ENCODE data around the gene PTPRE.

The PTPRE gene

DNA sequence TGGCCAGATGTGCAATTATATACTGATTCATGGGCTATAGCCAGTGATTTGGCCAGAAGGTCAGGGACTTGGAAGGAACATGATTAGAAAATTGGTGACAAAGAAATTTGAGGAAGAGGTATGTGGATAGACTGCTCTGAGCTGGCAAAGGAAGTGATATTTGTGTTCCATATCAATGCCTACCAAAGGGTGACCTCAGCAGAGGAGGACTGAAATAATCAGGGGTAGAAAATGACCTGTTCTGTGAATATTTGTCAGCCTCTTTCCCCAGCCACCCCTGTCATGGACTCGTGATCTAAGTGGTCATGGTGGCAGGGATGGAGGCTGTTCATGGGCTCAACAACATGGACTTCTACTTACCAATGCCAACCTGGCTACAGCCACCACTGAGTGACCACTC, 47.0 kb downstream of the PTPRE start:
- no peak for DNase-seq (ENCODE audit: low read depth)

DNA sequence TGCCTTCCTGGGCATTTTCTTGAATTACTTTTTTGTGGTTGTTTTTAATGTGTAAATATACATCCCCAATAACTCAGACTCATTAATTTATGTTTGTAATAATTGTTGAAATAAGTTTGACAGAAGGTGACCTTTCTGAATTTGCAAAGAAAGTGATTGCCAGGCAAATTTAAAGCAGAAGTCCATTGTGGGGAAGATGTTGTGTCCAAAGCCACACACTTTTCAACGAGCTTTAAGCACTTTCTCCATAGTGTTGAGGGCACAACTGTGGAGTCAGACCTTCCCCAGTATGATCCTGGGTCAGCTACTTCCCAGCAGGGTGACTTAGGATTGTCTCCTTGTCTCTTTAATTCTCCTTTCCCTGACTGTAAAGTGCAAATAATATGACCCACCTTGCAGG, 52.5 kb downstream of the PTPRE start:
- no peak for DNase-seq (ENCODE audit: low read depth)

DNA sequence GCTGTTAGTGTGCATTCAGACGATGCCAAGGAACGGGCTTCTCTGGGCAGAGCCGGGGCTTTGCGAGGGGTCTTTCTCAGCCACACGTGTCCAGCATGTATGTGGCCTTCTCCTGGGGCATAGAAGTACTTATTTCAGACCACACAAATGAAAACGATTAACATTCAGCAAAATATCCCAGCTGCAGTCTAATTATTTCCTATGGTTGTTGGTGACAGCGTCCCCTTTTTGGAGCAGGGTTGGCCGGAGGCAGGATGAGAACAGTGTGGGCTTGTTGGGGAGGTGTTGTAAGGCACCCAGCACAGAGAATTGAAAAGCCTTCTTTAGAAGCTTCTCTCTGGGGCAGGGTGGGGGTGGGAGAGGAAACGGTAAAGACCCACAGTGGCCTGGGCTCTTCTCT, 54.2 kb downstream of the PTPRE start:
- DNase-seq (ENCODE audit: low read depth) = no peak

DNA sequence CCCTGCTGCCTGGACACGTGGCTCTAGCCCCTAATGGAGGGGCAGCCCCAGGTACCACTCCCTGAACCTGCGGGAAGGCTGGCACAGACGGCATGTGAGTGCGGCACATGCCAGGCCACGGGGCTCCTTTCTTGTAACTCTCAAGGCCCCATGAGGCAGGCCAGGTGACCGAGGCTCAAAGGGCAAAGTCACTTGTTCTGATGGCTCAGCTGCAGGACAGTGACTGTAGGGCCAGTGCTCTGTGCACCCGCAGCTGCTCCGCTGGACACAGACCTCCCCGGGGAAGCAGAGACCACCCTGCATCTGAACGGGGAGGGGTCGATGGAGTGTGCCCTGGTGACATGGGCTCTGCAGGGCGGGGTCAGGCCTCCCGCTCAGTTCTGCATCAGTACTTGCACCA, 55.3 kb downstream of the PTPRE start:
- DNase-seq (ENCODE audit: low read depth) = no peak

DNA sequence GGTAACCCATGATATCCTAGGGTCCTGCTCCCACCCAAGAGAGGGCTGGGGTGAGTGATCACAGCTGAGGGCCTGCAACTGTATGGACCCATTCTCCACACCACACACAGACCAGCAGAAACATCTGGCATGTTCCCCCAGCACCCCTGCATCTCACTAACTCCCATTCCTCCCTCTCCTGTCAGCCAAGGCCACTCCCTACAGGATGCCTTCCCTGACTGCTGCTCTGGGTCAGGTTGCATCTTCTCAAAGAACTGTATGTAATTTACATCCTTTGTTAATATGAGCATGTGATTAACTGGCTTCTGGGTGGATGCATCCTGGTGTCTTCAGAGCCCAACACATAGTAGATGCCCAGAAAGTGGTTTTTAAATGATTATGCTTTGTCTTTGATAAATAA, 56.2 kb downstream of the PTPRE start:
- no peak for DNase-seq (ENCODE audit: low read depth)

DNA sequence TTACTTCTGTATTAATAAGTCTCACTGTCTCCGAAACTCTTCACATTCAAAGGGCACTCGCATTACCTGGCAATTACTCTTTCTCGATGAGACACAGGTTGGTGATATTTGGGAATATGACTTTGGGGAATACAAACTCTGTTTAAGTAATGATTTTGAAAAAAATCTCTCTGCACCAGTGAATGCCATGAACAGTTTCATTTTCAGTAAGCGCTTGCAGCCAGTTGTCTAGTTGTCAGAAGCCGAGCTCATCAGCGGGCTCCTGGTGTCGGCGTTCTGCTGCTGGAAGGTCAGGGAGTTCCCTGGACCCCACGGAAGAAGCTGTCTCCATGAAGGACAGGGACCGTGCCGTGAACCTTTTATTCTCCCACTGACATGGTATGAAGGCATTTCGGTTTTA, 57.7 kb downstream of the PTPRE start:
- DNase-seq (ENCODE audit: low read depth) = no peak

DNA sequence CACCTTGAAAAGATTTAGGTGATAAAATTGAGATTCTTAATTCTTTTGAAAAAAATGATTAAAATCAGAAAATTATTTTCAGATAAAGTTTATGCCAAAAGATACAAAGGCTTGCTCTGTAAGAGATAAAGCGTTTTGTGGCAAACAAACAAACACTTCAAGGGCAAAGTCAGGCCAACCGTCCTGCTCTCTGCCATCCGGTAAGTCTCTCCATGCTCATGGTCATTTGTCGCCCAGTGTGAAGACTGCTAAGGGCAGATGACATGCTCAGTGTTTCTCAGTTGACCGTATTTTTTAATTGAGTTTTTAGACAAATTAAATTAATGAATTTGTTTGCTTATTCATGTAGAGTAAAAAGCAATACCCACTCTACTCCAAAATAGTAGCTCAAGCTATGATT, 60.0 kb downstream of the PTPRE start:
- no peak for DNase-seq (ENCODE audit: low read depth)

DNA sequence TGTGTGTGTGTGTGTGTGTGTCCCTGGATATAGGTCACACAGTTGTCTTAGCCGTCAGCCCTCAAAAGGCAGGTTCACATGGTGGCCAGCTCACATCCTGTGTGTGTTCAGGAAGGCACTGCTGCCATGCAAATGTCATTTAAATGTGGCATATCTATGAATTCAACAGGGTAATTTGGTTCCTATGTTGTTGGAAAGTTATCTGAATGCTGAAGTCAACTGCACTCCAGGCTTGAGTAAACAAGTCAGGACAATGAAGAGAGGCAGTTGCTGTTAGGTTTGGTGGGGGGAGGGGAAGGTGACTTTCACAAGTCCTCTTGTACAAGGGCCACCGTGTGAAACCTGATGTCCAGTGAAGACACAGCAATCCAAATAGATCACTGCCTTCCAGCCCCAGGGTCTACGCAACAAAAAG, 61.1 kb downstream of the PTPRE start:
- no peak for DNase-seq (ENCODE audit: low read depth)

DNA sequence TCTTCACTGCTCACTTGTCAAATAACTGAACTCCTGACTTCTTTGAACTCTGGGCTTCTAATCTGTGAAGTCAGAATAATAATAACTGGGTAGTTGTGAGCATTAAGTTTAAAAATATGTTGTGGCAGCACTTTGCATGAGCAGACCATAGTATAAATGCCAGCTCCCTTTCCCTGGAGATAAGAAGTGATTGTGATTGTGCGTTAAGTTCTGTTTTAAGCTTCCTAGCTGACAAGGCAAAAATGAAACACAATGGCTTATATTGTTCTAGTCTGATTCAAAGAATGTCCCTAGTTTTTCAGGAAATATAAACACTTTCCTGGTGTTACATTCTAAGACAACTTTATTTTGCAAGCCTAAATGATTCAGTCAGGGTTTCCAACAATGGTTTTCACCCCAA, 61.8 kb downstream of the PTPRE start:
- no peak for DNase-seq (ENCODE audit: low read depth)

DNA sequence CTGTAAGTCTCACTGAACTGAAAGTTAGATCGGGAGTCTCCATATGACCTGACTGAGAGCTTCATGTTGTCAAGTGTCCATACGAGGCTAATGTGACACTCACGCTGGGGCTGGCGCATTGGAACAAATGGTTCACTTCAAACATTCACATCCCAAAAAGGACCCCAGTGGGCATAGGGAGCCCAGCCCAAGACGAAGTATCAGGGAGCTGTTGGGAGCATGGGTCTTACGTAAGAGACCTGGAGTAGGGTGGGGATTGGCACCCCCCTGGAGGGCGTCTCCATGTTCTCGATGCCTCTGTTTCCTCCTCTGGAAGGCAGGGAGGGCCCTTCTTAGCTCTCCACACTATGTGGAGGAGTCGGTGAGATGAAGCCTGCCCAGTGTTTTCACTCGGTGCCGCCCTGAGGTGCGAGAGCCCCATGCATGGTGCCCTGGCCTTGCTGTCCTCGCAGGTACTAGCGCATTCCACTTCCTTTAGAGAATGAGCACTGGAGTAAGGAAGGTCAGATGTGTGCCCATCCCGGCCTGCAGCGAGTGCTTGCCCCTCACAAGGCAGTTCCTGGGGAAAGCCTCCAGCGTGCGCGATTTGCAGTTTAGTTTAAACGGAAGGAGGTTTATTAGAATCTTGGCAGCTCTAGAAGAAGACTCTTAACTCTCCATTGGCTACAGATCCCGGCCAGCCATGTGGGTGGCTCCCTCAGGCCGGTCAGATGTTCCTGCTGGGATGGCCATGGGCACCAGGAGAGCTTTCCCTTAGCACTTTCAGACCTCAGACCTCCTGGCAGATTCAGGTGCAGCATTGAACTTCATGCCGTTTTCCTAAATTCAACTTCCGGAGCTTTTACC, 64.4 kb downstream of the PTPRE start:
- no peak for DNase-seq (ENCODE audit: low read depth)

DNA sequence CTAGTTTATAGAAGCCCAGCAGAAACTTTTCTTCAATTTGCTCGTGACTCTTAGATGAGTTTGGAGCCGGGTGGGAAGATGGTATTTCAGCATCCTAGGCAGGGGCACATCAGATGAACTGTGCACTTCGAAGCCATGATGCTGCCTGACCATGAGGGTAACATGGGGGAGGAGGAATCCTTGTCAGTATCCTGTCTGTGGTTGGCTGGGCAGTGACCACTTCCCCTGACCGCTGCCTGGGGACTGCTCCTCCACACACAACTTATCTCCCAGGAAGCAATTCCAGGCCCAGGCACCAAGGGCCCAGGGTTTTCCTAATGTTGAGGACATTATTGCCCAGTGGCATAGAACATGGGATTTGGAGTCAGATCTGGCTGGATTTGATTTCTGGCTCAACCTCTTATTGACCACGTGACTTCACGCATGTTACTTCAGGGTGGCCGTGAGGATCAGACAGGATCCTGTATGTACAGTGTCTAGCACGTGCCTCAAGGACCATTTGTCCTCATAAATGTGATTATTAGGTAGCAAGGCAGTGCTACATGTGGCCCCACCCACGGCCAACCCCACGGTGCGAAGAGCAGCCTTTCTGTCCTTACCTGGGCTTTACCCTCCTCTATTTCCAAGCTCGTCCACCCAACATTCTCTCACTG, 65.2 kb downstream of the PTPRE start:
- DNase-seq (ENCODE audit: low read depth) = no peak

DNA sequence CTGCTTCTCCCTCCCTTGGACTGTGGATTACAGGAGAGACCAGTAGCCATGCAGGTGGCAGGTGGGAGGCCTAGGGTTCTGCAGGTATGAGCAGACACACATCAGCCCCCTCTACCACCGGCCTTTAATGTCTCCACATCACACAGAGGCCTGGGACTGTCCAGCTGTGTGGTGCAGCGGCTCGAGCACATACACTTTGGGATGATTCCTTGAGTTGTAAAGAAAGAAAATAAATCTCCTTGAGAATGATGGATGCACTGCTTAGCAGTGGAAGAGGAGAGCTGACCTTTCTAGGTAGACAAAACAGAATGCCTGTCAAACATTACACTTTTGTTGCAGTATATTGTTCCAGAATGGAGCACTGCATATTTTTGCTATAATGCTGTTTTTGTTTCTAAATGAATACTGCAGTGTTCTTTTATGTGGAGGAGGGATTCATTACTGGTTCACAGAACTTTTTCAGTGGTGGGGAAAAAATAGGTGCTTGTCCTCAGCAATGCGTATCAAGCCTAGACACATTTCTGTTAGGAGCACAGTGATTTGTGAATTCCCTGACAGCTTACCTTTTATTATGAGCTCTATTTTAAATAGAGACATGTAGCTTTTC, 66.0 kb downstream of the PTPRE start:
- DNase-seq (ENCODE audit: low read depth) = no peak

DNA sequence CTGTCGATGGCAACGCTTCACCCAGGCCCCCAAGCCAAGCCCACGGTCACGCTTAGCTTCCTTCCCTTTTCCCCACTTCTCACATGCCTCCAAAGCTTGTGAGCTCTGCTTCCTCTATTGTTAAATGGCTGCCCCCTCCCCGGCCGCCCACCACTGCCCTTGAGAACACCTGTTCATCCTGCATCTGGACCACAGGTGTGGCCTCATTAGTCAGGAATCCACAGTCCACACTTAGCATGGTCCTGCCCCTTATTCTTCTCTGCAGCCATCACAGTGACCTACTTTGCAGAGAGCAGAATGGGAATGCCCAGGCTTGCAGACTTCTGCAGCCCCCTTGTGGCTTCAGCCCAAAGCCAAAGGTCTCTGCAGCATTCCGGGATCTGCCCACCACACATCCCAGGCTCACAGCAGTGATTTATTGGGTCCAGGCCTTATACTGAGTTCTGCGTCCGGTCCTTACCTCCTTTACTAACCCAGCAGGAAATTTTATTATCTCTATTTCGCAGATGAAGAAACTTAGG, 66.9 kb downstream of the PTPRE start:
- DNase-seq (ENCODE audit: low read depth) = no peak

DNA sequence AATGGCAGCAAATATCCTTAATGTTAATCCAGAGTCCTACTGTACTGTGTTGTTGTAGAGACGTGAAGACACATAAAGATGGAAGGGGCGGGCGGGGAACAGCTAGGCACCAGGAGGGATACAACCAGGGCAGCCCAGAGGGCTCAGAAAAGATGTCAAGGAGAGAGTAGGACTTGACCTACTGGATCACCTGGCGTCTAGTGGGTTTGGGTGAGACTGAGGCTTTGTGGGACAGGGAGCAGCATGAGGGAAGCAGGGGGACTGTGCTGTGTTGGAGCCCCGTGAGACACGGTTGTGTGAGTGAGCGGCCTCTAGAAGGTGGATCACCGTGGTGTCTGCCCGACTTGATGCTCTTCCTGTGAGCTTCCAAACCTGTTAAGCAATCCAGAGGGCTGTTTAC, 68.0 kb downstream of the PTPRE start:
- DNase-seq (ENCODE audit: low read depth) = no peak

DNA sequence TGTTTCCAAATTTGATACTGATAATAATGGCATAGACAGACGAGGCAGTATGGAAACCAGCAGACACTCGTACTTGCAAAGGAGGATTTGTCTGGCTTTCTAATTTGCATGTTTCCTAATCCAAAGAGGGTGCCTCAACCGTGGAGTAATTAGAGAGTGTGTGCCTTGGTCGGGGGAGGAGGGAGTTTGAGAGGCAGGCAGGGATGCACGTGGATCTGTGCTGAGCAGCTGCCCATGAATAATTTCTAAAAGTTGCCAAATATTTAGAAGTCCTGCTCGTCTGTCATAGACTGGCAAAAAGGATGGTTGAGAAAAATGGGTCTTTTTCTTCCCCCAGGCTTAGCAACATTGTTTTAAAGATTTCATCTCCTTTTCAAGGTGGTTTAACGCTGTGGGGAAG, 69.4 kb downstream of the PTPRE start:
- DNase-seq (ENCODE audit: low read depth) = no peak

DNA sequence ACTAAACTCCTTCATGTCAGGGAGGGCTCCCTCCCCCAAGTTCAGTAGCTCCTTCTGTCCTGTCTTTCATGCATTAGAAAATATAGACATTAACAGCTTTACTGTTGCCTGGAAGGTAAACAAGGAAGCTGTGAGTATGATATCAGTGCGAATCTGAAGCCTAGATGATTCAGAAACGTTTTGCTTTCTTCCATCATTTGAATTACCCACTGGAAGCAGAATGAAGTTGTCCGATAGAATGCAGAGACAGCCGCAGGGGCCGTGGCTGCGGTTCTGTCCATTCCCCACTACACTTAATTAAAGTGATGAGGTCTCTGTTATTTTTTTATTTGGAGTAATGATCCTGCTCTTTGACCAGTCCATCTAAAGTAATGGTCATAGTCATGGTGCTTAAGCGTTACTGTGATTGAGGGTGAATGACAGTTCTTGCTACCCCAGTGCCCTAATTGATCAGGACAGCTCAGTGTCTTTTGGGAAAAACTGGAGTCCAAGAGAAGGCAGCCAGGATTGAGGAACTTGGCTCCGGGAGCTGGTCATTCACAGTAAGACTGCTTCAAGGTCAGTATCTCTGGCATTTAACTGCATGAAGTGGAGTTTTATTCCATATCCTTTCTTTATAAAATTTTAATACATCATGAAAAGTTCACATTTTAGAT, 69.9 kb downstream of the PTPRE start:
- no peak for DNase-seq (ENCODE audit: low read depth)

DNA sequence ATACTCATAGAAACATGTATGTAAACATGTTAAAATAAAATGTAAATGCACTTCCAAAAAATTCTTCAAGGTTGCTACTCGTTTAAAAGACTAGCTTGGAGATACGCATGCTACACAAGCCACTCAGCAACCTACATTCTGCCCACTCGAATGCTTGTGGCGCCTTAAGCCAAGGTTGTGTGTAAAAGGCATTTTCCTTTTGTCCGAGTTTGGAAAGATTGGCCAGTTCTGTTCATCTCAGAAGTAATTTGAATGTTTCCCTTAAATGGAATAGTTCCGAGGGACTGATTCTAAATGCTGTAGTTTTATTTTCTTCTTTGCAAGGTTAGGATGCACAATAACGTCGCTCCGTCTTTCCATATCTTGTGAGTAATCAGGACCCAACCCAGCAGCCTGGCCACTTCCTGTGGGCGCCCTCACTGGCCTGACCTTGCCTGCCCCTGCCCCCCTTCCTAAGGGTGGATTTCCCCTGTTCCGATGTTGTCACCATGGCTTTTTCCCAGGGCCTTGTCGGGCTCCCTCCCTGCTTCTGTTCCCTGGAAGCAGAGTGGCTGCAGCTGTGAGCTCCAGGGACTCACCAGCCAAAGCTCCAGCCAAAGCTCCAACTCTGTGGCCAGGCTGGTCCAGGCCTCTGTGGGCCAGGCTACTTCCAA, 70.6 kb downstream of the PTPRE start:
- DNase-seq (ENCODE audit: low read depth) = no peak

DNA sequence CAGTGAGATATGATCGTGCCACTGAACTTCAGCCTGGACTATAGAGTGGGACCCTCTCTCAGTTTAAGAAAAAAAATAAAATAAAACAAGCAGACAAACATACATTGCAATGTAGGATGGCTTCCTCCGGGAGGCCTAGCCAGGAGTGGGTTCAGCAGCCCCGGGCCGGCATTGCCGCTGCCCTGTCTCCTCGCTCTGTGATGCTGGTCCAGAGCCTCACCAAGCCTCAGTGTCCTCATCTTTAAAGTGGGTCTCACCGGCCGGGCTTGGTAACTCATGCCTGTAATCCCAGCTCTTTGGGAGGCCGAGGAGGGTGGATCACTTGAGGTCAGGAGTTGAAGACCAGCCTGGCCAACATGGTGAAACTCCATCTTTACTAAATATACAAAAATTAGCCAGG, 71.6 kb downstream of the PTPRE start:
- no peak for DNase-seq (ENCODE audit: low read depth)

DNA sequence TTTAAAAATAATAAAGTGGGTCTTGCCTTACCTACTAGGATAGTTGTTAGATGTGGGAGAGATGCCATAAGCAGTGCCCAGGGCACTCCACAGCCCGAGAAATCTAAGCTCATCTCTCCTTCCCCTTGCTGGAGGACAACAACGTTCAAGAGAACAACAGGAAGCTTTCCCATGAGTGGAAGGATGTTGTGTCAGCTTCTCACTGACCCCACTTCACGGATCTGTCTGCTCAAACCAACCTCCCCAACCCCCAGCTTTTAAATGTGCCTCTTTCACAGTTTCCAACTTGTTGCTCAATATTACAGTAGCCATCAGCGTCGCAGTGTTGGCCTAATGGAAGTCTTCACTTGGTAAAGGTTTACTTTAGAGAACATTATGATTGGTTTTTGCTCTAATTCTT, 72.1 kb downstream of the PTPRE start:
- no peak for DNase-seq (ENCODE audit: low read depth)

DNA sequence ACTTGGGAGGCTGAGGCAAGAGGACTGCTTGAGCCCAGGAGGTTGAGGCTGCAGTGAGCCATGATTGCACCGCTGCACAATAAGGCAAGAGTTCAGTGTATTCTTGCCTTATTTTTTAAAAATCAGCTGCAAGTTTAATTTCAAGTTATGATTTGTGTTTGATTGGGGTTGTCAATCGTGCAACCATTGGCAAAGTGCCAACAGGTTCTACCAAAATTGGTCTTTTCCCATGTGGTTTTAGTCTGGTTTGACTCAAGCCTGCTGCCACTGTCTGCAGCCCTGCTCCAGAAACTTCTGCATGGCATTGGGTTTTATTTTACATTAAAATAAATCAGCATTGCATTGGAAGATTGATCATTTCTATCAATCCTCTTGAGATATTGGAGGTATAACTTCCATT, 72.7 kb downstream of the PTPRE start:
- no peak for DNase-seq (ENCODE audit: low read depth)

DNA sequence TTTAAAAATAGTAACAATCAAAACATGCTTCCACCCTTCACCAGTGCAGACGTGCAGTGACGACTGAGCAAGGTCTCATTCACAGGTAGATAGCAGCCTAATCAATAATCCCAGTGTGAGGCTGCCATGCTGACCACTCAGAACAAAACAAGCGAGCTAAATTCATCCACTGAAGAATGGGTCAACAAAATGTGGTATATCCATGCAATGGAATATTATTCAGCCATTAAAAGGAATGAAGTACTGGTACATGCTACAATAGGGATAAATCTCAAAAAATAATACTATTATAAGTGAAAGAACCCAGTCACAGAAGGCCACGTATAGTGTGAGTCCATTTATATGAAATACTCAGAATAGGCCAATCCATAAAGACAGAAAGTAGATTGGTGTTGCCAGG, 74.0 kb downstream of the PTPRE start:
- DNase-seq (ENCODE audit: low read depth) = no peak

DNA sequence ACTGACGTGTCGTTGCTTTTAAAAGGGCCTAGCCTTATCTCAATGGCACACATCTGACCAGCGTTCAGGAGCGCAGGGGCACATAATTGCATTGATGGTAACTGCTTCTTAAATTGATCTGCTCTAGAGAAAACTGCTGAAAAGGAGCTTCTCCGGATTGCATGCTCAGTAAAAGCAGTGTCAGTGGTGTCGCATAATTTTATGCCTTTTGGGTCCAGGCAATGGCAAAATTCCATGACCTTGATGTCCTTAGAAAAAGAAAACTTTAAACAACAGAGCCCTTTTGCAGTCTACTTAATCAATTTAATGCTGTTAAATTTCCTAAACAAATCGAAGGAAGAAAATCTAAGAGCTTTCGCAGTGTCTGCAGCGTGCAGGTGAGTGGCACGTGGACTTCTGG, 75.7 kb downstream of the PTPRE start:
- DNase-seq (ENCODE audit: low read depth) = no peak
